ENCODE data around the gene YBEY.

- peak in 1 of 2 donors; percentile 22 for TF ChIP-seq CTCF (IDR thresholded peaks at IDR 0.05; ENCODE audit: extremely low read depth in 1 of 2, insufficient read depth in 1 of 2, low read depth in 1 of 2, low read length in 2 of 2)
- peak; percentile 60 for TF ChIP-seq POLR2A (IDR thresholded peaks at IDR 0.05; ENCODE audit: low read depth, low read length)
- TF ChIP-seq FOS (IDR thresholded peaks at IDR 0.05; ENCODE audit: borderline replicate concordance, insufficient read depth, low read length): no peak
- TF ChIP-seq EZH2 (IDR thresholded peaks at IDR 0.05; ENCODE audit: borderline replicate concordance, low read depth, low read length, severe bottlenecking): no peak
- no peak for TF ChIP-seq MAX (IDR thresholded peaks at IDR 0.05; ENCODE audit: insufficient read depth, insufficient read length)
- peak; percentile 52 for TF ChIP-seq POLR2AphosphoS5 (IDR thresholded peaks at IDR 0.05; ENCODE audit: insufficient read depth, low read depth, low read length)
These were observed 38.4 kb downstream of the YBEY start for GRCh38 chr21:46324390-46325072.
